Ecto neural progenitor cell (in vitro differentiated cells): ENCODE measurements around the gene SETDB1.
"Not testable (repeated sequence)": the region's sequence is repeated elsewhere in the genome, so short reads cannot be mapped to it uniquely, and the experiment has no call there.

ENCODE experiments used
- DNase-seq: peaks from one replicate; pipeline ENCODE4 v3.0.0-alpha.2; 2018; ENCODE audit warnings: low spot score

Gene SETDB1

DNA sequence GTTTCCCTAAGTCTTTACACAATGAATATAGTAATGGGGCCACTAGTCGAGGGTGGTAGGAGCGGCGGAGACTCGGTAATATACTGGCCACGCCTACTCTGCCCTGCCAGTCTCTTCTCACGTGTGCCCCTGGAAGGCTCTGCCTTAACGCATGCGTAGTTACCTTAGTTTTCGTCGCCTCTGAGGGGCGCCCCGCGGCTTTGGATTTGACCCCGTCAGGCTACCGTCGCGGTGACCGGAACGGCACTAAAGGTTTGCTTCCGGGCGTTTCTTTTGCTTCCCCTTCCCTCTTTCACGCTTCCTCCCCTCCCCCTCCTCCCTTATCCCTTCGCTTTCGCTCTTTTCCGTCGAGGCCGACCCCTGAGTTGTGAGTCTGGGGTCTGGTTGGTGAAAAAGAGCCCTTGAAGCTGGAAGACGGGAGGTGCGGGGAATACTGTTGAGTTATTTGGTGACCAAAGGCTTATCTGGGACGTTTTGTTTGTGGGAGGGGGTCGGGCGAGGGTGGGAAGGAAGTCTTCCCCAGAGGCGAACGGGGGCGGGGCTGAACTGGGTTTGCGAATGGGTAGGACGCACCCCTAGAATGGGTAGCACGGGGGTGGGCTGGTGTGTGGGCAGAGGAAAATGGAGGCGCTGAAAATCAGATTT, at the start of gene SETDB1:
Gene SETDB1 (plus strand): TSS at position 267 of the 645 bp plus-strand sequence. CDS start 1,352 bp downstream, outside the sequence.
- peak; percentile 96 for DNase-seq

DNA sequence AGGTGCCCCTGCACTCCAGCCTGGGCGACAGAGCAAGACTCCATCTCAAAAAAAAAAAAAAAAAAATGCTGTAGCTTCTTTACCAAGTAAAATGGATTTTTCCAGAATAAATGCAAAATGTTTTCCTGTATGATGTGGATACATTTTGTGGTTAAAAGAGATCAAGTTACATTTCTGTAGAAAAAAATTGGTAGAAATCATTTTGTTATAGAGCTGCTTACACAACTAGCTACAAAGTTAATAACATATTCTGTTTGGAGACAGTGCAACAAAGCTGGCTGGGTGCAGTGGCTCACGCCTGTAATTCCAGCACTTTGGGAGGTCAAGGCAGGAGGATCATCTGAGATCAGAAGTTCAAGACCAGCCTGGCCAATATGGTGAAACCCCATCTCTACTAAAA, 47.2 kb upstream of the SETDB1 start:
- DNase-seq = not testable (repeated sequence)

DNA sequence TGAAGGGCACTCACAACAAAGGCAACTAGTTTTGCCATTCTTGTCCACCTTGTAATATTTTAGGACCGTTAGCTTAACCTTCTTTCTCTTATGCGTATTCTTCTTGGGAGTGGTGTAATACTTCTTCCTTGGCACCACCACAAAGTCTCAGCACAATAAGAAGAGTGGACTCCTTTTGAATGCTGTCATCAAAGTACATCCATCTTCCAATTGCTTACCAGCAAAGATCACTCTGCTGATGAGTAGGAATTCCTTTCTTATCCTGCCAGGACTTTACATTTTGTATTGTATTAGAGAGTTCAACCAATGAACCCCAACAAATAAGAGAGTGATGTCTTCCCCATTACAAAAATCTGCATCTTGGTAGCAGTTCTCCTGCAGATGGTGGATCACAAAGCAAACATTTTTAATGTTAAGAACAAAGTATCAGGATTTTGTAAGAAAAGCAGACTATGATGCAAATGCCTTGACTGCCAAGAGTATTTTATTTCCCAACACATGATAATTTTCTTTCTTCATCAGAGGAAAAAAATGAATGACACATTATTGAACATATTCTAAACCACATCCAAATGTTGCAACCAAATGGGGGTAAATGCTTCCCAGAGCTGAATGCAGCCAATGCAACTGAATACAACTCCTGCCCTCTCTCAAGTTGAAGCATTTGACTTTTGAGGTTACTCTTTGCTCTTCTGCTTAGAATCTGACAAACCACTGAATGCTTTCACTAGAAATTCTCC, 44.7 kb upstream of the SETDB1 start:
- DNase-seq = no peak

DNA sequence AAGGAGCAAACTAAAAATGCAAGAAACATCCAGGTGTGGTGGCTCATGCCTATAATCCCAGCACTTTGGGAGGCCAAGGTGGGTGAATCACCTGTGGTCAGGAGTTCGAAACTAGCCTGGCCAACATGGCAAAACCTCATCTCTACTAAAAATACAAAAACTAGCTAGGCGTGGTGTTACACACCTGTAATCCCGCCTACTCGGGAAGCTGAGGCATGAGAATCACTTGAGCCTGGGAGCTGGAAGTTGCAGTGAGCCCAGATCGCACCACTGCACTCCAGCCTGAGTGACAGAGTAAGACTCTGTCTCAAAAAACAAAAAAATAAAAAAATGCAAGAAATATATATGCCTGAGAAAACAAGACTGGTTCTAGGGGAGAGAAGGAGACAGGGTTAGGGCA, 43.0 kb upstream of the SETDB1 start:
- not testable (repeated sequence) for DNase-seq

- no peak for DNase-seq
Observed at GRCh38 chr1:150887018-150887417, 39.1 kb upstream of the SETDB1 start, which contains the start of gene CTXND2. CTXND2 (plus strand) TSS chr1:150887136; CDS start chr1:150912315, 25,179 bp downstream.

- no peak for DNase-seq
Observed at GRCh38 chr1:150888727-150889126, 37.4 kb upstream of the SETDB1 start.

DNA sequence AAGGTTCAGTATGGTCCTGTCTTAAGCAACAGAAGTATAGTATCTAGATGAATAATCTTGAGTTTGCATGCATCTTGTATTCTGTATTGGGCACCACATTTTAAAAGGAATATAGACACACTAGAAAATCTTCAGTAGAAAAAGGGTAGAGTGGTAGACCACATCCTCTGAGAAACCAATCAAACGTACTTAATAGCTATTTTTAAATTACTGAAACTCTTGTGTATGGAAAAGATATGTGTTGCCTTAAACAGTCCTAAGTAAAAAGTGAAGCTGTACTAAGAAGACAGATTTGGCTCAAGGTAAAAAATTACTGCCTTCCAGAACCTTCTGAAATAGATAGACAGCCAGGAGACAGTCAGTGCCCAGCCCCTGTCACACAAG, 36.1 kb upstream of the SETDB1 start:
- DNase-seq = no peak

GRCh38 chr1:150893336-150893913, 32.7 kb upstream of the SETDB1 start:
- no peak for DNase-seq

DNA sequence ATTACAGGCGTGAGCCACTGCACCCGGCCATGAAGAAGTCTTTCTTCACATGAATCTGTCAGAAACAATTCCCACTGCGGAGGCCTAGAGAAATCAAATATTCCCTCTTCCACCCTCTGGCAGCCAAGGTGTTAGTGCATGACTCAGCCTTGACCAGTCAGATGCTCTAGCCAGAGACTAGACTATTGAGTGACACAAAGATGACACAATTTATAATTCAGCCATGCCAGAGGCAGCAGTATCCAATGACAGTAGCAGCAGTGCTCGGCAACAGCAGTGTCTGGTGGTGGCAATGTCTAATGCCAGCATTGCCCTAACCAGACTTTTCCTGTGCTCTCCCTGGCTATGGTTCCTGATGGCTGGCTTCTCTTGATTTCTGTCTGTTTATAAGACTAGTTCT, 30.5 kb upstream of the SETDB1 start:
- DNase-seq = no peak

- DNase-seq = not testable (repeated sequence)
Observed at GRCh38 chr1:150899795-150900194, 26.4 kb upstream of the SETDB1 start.

GRCh38 chr1:150902346-150902745, 23.8 kb upstream of the SETDB1 start:
- DNase-seq = no peak

GRCh38 chr1:150902751-150903150, 23.4 kb upstream of the SETDB1 start:
- DNase-seq = no peak

DNA sequence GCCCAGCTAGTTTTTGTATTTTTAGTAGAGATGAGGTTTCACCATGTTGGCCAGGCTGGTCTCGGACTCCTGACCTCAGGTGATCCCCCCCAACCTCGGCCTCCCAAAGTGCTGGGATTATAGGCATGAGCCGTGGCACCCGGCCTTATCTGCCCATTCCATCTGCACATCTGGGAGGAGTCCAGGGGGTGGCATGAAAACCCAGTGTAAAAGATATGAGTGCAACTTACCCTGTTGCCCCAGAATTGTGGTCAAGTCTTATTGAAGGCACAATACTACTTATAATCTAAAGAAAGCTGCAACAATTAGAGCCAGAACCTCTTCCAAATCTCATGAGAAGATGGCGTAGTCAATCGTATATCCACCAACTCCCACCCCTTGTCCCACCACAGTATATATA, 20.9 kb upstream of the SETDB1 start:
- DNase-seq = no peak

DNA sequence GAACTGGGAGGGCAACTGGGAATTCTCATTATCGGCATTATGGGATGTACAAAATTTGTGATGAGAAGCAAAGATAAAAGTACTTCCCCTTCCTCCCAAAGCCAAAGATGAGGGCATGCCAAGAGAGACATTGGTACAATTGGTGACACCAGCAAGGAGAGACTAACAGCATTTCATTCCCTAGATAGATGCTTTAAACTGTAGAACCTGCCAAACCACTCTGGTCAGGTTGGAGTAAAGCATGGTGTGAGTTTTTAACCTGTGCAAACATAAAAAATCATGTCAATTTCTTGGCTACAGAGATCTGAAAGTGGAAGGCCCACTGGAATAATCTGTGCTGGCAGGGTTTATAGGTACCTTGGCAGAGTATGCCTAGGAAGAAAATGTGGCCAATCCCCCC, 19.8 kb upstream of the SETDB1 start:
- DNase-seq = no peak

GRCh38 chr1:150906813-150907212, 19.4 kb upstream of the SETDB1 start:
- no peak for DNase-seq

- no peak for DNase-seq
Observed at GRCh38 chr1:150909585-150910180, 16.5 kb upstream of the SETDB1 start.

DNA sequence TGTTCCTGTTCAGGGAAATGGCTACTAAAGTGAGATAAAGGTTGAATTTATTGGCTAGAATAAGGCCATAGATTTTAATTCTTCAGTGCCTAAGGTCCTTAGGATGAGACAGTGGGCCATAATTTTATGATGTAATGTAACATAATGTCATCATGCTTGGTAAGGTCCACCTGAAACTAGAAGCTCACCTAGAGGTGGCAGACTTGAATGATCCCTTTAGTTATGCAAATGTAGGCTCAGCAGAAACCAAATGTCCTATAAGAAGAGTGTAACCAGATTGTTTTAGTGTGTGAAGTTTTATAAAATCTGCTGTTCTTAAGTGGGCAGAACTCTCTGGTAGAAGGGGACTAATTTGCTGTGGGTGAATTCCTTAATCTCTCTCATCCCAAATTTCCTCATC, 13.5 kb upstream of the SETDB1 start:
- DNase-seq = no peak

DNA sequence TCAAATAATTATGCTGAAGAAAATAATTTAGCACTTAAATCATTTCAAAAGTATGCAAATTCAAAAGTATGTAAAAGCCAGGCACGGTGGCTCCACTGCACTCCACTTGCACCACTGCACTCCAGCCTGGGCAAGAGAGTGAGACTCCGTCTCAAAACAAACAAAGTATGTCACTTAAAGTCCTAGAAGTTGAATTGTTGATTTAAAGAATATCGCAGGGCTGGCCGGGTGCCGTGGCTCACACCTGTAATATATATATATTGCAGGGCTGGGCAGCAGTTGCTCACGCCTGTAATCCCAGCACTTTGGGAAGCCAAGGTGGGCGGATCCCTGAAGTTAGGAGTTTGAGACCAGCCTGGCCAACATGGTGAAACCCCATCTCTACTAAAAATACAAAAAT, 8.8 kb upstream of the SETDB1 start:
- DNase-seq = no peak

GRCh38 chr1:150922519-150922975, 3.6 kb upstream of the SETDB1 start:
- DNase-seq = peak; percentile 62

DNA sequence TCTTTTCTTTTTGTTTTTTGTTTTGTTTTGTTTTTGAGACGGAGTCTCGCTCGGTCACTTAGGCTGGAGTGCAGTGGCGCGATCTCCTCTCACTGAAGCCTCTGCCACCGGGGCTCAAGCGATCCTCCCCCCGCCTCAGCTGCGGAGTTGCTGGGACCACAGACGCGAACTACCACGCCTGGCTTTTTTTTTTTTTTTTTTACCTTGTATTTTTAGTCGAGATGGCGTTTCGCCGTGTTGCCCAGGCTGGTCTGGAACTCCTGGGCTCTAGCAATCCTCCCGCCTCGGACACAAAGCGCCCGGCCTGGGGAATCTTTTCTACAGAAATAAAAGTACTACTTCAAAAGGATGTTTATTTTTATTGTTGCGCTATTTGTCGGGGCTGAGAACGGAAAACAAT, 1.1 kb upstream of the SETDB1 start:
- no peak for DNase-seq

DNA sequence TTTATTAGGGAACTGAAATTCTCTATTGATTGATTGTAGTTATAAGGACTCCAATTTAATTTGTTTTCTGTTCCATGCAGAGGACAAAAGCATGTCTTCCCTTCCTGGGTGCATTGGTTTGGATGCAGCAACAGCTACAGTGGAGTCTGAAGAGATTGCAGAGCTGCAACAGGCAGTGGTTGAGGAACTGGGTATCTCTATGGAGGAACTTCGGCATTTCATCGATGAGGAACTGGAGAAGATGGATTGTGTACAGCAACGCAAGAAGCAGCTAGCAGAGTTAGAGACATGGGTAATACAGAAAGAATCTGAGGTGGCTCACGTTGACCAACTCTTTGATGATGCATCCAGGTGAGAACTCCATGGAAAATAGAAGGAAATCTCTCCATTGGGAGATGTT, 1.5 kb downstream of the SETDB1 start:
- DNase-seq = no peak

GRCh38 chr1:150928286-150928685, 2.1 kb downstream of the SETDB1 start:
- DNase-seq = no peak

DNA sequence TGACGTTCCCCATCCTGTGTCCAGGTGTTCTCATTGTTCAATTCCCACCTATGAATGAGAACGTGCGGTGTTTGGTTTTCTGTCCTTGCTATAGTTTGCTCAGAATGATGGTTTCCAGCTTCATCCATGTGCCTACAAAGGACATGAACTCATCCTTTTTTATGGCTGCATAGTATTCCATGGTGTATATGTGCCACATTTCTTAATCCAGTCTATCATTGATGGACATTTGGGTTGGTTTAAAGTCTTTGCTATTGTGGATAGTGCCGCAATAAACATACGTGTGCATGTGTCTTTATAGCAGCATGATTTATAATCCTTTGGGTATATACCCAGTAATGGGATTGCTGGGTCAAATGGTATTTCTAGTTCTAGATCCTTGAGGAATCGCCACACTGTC, 2.6 kb downstream of the SETDB1 start:
- DNase-seq = not testable (repeated sequence)
